Erythroblast (primary cell): Measurements from ENCODE around the gene TMEM229B.

Experiments
- GATA1 ChIP-seq: IDR thresholded peaks from 2 replicates; pipeline ENCODE4 v1.6.1; 2011; ENCODE audit warnings: low read depth, mild to moderate bottlenecking, control low read depth, low read length, moderate library complexity
- POLR2A ChIP-seq: IDR thresholded peaks from 2 replicates; pipeline ENCODE4 v1.6.1; 2011; ENCODE audit warnings: mild to moderate bottlenecking, low read length

DNA sequence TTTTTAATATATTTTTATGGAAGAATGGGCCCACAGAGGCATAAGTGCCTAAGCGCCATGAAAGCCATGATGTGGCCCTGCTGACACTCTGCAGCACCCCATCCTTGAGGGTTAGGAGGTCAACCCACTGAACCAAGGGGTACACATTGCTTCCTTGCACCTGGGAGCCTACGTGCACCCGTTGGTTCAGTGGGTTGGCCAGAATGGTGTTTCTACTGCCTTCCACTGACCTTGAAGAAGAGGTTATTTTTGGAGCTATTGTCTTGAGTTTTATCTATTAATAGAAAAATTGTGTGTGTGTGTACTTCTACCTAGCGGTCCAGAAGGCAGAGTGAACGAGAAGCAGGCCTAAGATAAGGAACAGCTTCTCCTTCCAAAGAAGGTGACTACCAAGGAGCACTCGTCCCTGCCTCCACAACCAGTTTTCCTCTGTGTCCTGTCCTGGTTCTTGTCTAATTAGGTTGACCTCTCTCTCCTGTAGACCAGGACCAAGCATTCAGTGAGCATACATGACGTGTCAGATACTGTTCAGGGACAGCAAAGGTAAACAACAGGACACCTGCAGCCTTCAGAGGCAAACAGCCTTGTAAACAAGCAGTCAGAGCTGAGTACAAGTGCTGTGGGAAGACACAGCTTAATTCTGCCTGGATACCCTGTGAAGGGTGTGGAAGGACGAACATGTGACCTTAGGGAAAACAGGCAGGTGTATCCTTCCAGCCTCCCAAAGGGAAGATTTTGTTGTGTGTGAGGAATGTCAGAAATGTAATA is 46.2 kb downstream of the TMEM229B start:
- TF ChIP-seq POLR2A: no peak
- TF ChIP-seq GATA1: no peak
